CD1c-positive myeloid dendritic cell (primary cell): Measurements from ENCODE around the gene PPM1E.
"Not testable (repeated sequence)": the region's sequence is repeated elsewhere in the genome, so short reads cannot be mapped to it uniquely, and the experiment has no call there.

Experiments
- DNase-seq: peaks from one replicate; pipeline ENCODE4 v3.0.0-alpha.2; 2016; ENCODE audit errors: extremely low spot score

Gene PPM1E

DNA sequence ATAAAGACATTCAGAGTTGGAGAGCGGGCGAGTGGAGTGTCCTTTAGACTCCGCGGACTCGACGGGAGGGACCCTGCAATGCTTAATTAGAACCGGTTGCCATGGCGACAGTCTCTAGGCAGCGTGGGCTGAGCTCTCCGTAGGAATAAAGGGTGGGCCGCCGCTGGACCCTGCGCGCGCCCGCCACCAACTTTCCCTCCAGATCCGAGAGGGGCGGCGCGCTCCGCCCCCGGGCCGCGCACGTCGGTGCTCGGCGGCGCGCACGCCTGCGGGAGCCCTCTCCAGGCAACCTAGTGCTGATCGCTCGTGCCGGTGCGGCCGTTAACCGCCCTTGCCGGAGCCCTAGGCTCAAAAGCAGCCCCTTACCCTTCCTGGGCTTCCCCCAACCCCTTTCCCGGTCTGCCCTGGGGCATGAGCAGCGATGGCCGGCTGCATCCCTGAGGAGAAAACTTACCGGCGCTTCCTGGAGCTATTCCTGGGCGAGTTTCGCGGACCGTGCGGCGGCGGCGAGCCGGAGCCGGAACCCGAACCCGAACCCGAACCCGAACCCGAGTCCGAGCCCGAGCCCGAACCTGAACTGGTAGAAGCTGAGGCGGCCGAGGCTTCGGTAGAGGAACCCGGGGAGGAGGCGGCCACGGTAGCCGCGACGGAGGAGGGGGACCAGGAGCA lies at the start of gene PPM1E:
TSS of gene PPM1E (plus strand) at position 278 of the 669 bp plus-strand sequence.
- peak; percentile 46 for DNase-seq

DNA sequence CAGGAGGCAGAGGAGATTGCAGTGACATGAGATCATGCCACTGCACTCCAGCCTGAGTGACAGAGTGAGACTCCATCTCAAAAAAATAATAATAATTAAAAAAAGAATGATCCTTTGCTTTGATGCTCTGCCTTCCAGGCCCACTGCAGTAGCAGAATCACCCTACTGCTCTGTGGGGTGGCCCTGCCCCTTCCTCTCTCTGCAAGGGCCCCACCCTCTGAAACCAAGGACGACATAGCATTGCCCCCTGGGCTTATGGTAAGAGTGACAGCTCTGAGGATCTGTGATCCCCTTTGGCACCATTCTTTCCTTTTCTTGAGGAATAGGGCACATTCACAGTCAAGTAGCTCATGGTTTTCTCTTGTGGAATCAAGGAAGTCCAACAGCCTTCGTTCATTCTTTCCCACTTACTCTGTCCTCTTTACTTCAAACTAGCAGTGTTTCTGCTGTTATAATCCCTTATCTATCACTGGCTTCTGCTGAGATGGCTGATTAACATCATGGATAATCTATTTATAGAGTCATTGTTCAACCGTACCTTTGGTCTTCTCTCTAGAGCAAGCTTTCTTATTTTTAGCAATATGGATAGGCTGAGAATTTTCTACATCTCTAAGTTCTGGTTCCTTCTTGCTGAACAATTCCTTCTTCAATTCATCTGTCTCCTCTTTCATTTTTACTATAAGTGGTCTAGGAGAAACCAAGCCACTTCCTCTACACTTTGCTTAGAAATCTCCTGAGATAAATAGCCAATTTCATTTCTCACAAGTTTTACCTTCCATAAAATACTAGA lies 49.1 kb upstream of the PPM1E start:
- DNase-seq: no peak

DNA sequence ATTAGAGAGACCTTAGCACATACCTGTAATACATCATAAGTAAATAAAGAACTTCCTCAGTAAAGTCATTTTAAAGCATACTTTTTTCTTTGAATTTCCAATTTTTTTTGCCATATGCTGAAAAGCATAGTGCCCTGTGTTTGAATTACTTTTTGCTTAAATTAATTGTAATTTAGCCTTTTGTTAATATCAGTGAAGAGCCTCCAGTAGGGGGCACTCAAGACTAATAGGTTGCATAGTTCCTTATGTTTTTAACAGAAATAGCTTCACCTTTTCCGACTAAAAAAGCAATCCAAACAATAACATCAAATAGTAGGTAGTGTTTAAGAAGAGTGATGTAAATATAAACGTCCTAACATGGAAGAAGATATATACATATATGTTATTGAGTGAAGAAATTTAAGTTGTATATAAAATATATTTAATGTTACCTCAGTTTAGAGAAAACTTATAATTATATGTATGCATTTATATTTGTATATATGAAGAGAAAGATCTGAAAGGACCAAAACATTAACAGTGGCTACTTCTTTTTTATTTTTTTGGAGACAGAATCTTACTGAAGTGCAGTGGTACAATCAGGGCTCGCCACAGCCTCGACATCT lies 44.6 kb upstream of the PPM1E start:
- peak; percentile 81 for DNase-seq

DNA sequence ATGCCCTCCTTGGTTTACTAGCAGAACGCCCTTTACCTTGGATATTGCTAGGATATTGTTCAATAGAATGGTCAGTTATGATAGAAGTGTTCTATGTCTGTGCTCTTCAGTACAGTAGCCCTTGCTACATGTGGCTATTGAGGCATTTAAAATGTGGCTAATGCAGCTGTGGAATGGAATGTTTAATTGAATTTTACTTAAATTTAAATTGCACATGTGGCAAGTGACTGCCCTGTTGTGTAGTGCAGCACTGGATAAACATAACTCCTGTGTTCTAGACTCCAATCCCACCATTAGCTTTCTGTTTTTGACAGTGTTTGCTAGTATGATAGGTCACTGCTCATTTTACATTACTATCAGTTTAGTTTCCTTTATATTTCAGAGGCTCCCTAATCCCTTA lies 33.4 kb upstream of the PPM1E start:
- no peak for DNase-seq

DNA sequence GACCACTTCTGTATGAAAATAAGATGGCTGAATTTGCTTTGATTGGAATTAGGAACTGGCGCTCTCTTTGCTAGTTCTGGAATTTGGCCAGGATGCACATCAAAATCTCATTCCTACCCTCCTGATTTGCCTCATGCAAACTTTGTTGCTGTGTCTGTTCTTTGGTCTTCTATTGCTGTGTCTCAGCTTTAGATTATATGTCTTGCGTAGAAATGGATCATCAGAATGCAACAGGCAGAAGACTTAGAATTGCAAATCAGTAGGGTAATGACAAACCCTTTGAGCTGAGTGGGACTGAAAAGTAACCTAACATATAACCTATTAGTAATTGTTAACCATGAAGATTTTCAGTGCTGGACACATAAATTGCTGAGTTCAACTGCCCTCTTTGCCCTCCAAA lies 33.0 kb upstream of the PPM1E start:
- DNase-seq: no peak

DNA sequence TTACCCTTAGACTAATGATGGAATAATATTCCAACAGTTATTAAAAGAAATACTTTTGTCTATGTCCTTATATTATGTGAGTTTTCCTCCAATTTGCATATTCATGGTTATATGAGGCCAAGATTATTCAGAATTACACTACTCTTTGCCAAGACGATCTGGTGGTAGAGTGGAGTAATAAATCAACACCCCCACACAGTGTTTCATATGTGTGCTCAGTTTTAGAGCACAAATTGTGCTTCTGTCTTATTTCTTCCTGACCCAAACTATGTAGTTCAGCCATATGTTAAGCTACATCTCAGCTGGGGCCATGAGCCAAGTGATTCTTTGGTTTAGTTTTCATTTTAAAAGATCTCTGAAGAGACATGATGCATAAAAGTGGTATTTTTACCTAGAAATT lies 26.9 kb upstream of the PPM1E start:
- DNase-seq: no peak

DNA sequence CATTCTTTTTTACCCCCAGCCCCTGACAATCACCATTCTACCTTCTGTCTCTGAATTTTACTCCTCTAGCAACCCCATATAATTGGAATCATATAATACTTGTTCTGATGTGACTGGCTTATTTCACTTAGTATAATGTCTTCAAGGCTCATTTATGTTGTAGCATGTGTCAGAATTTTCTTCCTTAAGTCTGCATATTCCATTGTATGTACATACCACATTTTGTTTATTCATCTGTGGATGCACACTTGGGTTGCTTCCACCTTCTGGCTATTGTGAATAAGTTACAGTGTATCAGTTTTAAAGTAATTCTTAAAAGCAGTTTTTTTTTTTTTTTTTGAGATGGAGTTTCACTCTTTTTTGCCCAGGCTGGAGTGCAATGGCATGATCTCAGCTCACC lies 24.7 kb upstream of the PPM1E start:
- DNase-seq: no peak

DNA sequence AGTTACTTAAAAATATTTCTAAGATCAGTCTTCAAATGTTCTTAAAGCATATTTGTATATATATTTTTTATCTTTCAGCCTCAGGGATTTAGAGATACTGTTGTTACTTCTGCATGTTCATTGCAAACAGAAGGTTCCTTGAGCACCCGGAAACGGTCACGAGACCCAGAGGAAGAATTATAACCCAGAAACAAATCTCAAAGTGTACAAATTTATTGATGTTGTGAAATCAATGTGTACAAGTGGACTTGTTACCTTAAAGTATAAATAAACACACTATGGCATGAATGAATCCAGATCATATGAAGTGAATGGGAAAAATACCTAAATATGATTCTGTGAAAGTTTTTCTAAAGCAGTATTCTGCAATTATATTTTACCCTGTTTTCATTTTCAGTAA lies 21.6 kb upstream of the PPM1E start:
- DNase-seq: no peak

DNA sequence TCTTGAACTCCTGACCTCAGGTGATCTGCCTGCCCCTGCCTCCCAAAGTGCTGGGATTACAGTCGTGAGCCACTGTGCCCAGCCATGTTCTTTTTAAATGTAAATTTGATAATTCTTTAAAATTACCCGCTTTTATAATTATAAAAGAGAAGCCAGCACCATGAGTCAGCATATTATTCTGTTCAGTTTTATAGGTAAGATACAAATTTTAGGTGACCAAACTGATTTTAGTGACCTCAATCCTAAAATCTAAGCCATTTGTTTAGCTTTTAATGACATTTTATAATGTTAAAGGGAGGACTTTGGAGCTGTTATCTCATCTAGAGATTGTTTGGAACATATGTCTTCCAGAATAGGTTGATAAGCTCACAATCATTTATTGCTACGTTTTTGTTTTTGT lies 20.8 kb upstream of the PPM1E start:
- no peak for DNase-seq

DNA sequence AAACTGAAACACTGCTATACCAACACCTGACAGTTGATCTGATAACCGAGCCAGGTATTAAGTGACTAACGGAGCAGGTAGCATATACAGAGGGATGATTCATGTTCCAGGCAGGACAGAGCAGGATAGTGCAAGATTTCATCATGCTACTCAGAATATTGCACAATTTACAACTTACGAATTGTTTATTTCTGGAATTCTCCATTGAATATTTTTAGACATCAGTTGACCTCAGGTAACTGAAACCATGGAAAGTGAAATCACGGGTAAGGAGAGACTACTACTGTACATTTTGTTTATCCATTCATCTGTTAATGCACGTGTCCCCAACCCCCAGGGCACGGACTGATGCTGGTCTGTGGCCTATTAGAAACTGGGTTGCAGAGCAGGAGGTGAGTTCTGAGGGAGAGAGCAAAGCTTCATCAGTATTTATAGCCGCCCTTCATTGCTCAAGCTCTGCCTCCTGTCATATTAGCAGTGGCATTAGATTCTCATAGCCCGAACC lies 14.5 kb upstream of the PPM1E start:
- no peak for DNase-seq

DNA sequence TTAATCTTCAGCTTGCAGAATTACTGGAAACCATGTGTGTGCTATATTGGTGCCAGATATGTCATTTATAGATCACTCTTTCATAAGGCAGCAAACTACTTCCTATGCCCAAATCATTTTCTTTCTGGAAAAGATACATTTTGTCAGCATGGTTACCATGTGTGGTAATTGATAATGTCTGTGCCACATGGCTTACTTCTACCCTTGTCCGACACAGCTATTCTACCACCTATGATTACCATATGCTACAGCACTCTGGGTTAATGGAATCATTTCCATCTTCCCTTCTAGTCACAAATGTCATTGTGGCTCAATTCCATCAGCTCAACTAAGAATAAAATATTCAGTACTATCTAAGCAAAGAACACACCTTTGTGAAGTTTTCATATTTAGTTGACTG lies 8.0 kb upstream of the PPM1E start:
- no peak for DNase-seq

DNA sequence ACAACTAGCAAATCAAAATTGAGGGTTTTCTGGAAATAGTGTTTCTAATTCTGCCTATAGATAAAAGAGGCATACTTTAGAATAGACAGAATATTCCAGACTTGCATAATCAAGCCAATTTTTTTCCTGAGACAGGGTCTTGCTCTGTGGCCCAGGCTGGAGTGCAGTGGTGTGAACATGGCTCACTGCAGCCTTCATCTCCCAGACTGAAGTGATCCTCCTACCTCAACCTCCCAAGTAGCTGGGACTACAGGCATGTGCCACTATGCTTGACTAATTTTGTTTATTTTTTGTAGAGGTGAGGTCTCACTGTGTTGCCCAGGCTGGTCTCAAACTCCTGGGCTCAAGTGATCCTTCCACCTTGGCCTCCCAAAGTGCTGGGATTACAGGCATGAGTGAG lies 6.0 kb upstream of the PPM1E start:
- DNase-seq: not testable (repeated sequence)

DNA sequence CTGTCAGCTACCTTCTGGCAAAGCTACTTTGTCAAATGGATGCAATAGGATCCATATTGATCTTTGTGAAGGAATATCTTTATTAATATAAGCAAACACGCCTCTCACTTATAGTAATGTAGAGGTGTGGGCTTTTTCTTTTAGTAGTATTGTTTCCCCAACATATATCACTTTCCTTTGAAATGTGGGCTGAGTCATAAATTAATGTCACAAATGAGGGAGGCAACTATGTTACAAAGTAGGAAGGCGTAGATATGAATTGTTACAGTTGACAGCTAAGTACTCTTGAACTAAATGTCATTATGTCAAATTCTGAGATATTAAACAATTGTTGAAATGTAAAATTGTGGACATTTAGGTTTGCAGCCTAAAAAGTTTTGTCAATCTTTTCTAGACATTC lies 2.6 kb upstream of the PPM1E start:
- DNase-seq: no peak

DNA sequence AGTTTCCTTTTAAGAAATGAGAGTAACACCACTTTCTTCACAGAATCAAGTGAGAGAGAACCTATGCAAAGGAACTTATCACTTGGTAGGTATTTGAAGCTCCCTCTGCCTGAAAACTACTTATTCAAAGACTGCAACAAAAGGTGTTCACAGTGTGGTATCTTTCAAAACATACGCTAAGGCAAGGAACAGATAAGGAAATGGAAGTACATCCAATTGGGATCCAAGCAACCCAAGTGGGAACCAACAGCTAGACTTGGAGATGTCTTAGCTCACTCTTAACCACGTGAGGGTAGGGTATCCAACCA lies 431 bp upstream of the PPM1E start:
- no peak for DNase-seq

DNA sequence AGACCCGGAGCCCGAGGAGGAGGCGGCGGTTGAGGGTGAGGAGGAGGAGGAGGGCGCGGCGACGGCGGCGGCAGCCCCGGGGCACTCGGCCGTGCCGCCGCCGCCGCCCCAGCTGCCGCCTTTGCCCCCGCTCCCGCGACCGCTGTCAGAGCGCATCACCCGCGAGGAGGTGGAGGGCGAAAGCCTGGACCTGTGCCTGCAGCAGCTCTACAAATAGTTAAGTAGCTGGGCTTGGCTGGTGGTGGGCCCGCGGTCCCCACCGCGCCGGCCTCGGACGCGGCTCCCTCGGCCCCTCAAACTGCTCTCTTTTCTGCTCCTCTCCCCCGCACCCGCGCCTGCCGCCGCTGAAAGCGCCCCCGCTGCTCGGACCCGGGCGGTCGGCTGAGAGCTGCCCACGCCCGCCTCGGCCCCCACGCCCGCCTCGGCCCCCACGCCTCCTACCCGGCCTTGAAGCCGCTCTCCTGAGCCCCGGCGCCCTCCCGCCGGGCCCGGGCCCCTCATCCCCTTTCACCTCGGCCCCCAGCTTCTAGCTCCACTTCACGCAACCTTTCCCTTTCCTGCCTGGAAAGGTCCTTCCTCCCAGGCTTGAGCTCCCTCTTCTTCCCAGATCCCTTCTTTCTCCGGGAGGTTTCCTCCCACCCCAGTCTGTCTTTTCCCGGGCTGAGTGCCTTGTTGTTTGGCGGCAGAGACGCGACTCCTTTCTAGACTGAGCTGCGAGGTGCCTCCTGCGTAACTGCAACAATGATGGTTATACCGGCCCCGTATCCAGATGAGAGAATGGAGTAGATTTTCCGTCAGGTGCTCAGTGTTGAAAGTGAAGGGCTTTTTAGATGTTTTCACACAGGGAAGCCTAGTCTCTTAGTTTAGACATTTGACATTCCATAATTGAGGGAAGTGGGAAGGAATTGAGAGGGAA lies 850 bp downstream of the PPM1E start:
- DNase-seq: no peak

DNA sequence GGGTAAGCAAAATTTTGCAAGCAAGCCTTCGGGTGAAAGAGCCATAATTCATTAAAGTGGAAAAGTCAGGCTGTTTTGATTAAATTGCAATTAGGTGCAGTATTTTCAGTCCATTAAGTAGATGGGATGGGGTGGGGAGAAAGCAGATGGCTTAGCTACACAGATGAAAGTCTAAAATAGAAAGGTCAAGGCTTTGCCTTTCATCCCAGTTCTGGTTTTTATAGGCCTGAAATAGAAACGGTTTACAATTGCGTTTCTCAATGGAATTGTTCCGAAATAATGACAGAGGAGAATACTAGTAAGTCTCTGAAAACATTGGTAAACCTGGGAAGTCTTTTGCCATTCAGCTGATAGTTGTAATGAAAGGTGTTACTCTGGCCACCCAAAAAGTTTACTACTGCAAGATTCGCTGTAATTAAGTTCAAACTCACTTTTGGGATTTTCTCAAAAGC lies 1.5 kb downstream of the PPM1E start:
- no peak for DNase-seq

DNA sequence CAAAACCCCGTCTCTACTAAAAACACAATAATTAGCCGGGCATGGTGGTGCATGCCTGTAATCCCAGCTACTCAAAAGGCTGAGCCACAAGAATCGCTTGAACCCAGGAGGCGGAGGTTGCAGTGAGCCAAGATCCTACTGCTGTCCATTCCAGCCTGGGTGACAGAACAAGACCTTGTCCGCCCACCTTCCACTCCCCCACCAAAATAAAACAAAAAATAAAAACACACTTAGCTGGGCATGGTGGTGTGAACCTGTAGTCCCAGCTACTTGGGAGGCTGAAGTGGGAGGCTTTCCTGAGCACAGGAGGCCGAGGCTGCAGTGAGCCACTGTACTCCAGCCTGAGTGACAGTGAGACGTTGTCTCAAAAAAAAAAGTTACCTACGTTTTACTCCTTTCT lies 3.2 kb downstream of the PPM1E start:
- no peak for DNase-seq

DNA sequence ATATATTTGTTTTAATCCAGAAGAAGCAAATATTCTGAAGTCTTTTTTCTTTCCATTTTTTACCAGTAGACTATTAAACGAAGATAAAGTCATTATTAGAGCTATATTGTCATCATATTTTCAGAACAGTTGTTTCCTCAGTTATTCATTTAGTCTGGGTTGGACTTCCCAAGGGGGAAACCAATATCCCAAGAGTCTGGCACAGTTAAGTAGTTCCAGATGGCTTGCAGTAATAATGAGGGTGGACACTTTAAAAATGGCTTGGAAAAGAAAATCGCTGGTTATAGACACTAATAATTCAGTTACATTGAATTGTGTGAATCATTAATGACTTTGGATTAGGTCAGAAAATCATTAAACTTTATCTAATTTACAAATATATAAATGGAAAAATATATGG lies 3.9 kb downstream of the PPM1E start:
- DNase-seq: no peak

DNA sequence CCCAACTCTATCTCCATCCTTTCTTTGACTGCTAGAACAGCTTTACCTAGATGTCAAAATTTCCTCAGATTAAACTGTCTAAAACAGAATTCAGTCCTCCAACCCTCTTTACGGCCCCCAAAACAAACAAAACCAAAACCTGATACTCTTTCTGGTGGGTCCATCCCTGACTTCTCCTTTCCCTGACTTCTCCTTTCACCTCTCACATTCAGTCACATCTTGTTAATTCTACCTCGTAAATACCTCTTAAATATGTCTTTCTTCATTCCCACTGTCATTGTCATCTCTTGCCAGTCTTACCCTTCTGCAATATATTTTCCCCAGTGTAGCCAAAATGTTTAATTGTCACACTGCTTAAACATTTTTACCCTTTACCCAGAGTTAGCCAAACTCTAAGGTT lies 4.6 kb downstream of the PPM1E start:
- DNase-seq: no peak

DNA sequence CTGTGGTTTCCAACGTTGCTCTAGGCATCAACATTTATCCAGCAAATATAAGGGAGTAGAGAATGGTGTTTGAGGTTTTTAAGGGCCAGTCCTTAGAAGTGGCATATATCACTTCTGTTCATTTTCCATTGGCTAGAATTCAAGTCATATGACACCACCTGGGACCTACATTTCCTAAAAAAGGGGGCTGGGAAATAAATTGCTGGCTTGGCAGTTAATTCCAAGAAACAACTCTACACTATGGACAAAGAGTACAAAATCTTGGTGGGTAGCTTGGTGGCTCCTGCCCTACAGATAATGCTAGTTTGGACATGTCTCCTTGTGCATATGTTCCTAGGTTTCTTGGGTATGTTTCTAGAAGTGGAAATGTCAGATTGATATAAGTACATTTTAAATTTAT lies 7.6 kb downstream of the PPM1E start:
- no peak for DNase-seq

DNA sequence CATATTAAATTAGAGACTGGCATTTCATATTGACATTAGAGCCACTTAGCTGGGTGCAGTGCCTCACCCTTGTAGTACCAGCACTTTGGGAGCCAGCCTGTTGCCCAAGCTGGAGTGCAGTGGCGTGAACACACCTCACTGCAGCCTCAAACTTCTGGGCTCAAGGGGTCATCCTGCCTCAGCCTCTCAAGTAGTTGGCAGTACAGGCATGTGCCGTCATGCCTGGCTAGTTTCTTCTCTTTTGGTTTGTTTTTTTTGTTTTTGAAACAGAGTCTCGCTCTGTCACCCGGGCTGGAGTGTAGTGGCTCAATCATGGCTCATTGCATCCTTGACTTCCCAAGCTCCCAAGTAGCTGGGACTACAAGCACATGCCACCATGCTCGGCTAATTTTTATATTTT lies 8.7 kb downstream of the PPM1E start:
- DNase-seq: no peak

DNA sequence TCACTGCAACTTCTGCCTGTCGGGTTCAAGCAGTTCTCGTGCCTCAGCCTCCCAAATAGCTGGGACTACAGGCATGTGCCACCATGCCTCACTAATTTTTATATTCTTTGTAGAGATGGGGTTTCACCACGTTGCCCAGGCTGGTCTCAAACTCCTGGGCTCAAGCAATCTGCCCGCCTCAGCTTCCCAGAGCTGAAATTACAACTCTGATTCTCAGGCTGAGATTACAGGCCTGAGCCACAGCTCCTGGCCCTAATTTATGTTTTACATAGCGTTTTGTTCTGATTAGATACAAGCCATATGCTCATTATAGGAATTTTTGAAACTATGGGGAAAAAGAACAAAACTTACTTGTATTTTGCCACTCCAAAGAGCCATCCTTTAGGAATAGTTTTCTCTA lies 22.8 kb downstream of the PPM1E start:
- DNase-seq: not testable (repeated sequence)
